ENCODE data around the gene NR2F1. TPM values are rescaled to one million over a fixed set of nuclear protein-coding genes. Genes with fewer than 3 reads are reported as not detected.

The NR2F1 gene
- total RNA-seq, 1 donor from 2014 or later = not detected

GRCh38 chr5:93589829-93590215, 6.8 kb downstream of the NR2F1 start:
- TF ChIP-seq CTCF (IDR thresholded peaks at IDR 0.05) = no peak
- Mint-ChIP-seq H3K9me3 (no peaks in the 10 kb centered on the region), H3K27me3 (peaks cover 72% of the 10 kb centered on the region), H3K27ac (no peak overlapping the region), H3K4me3 (no peak overlapping the region), H3K4me1 (peaks cover 16% of the 10 kb centered on the region), H3K36me3 (ENCODE audit: low read depth) (peaks cover 3% of the 10 kb centered on the region)
- ChIA-PET POLR2A (no interaction called here), CTCF (no interaction called here)
- intact Hi-C loops (cut with micrococcal nuclease) = loop anchor here (10.0 kb wide), 1 partner anchor 1265 kb away; no protein-coding TSS in a partner anchor
- DNase-seq = no peak
- ATAC-seq (ENCODE audit: low read depth) = no peak

- H3K27ac Mint-ChIP-seq = no peak overlapping the region
- H3K27me3 Mint-ChIP-seq = peaks cover 79% of the 10 kb centered on the region
- H3K36me3 Mint-ChIP-seq (ENCODE audit: low read depth) = peaks cover 3% of the 10 kb centered on the region
- intact Hi-C loops (cut with micrococcal nuclease) = no loop called here
- DNase-seq = no peak
- no peak overlapping the region for H3K4me3 Mint-ChIP-seq
- ChIA-PET CTCF (no interaction called here), POLR2A (no interaction called here)
- no peak for TF ChIP-seq CTCF (IDR thresholded peaks at IDR 0.05)
- ATAC-seq (ENCODE audit: low read depth) = no peak
- peaks cover 12% of the 10 kb centered on the region for H3K4me1 Mint-ChIP-seq
- no peaks in the 10 kb centered on the region for H3K9me3 Mint-ChIP-seq
These were observed 7.5 kb downstream of the NR2F1 start for GRCh38 chr5:93590493-93590892.

- Mint-ChIP-seq H3K27ac (no peak overlapping the region), H3K27me3 (peaks cover 78% of the 10 kb centered on the region), H3K4me1 (peaks cover 5% of the 10 kb centered on the region), H3K9me3 (no peaks in the 10 kb centered on the region), H3K36me3 (ENCODE audit: low read depth) (peaks cover 3% of the 10 kb centered on the region), H3K4me3 (no peak overlapping the region)
- POLR2A ChIA-PET = no interaction called here
- CTCF ChIA-PET = no interaction called here
- intact Hi-C loops (cut with micrococcal nuclease) = no loop called here
- DNase-seq (no peak), ATAC-seq (ENCODE audit: low read depth) (no peak)
- TF ChIP-seq CTCF (IDR thresholded peaks at IDR 0.05) = no peak
These were observed 8.4 kb downstream of the NR2F1 start for GRCh38 chr5:93591323-93591945.

GRCh38 chr5:93592883-93593282, 9.9 kb downstream of the NR2F1 start:
- no peaks in the 10 kb centered on the region for H3K9me3 Mint-ChIP-seq
- no peak for DNase-seq
- H3K36me3 Mint-ChIP-seq (ENCODE audit: low read depth) = no peaks in the 10 kb centered on the region
- no peak overlapping the region for H3K4me3 Mint-ChIP-seq
- no peak for ATAC-seq (ENCODE audit: low read depth)
- ChIA-PET POLR2A (no interaction called here), CTCF (no interaction called here)
- H3K27ac Mint-ChIP-seq = no peak overlapping the region
- TF ChIP-seq CTCF (IDR thresholded peaks at IDR 0.05) = no peak
- peaks cover 73% of the 10 kb centered on the region for H3K27me3 Mint-ChIP-seq
- peaks cover 5% of the 10 kb centered on the region for H3K4me1 Mint-ChIP-seq
- intact Hi-C loops (cut with micrococcal nuclease) = no loop called here

GRCh38 chr5:93593476-93594131, 10.6 kb downstream of the NR2F1 start:
- H3K9me3 Mint-ChIP-seq = no peaks in the 10 kb centered on the region
- no peak for TF ChIP-seq CTCF (IDR thresholded peaks at IDR 0.05)
- peaks cover 5% of the 10 kb centered on the region for H3K4me1 Mint-ChIP-seq
- intact Hi-C loops (cut with micrococcal nuclease) = no loop called here
- no peaks in the 10 kb centered on the region for H3K36me3 Mint-ChIP-seq (ENCODE audit: low read depth)
- DNase-seq (no peak), ATAC-seq (ENCODE audit: low read depth) (no peak)
- H3K27me3 Mint-ChIP-seq = peaks cover 69% of the 10 kb centered on the region
- ChIA-PET POLR2A (no interaction called here), CTCF (no interaction called here)
- no peak overlapping the region for H3K27ac Mint-ChIP-seq
- no peak overlapping the region for H3K4me3 Mint-ChIP-seq
